K562 (cell line): ENCODE results near the gene PELI2.

Source experiments
- CHD1 ChIP-seq: fragments of 200-600 bp; sonication (generic); IDR thresholded peaks from one replicate; pipeline ENCODE4 v1.6.1; 2012; ENCODE audit warnings: mild to moderate bottlenecking, moderate library complexity, low read length, inconsistent platforms
- CTCF ChIP-seq, 3 experiments: IDR thresholded peaks in 2 of 3; conservative IDR thresholded peaks in 1 of 3; 2 replicates each; pipeline ENCODE4 v1.5.1; 2011 to 2012; ENCODE audit warnings: low read length in 3 of 3, mild to moderate bottlenecking in 3 of 3, control low read depth in 2 of 3, improper control_type of control experiment in 1 of 3, inconsistent platforms in 1 of 3, low read depth in 1 of 3, mixed read lengths in 1 of 3, moderate library complexity in 1 of 3; ENCODE audit not compliant: insufficient read depth in 2 of 3
- IRF2 ChIP-seq: sonication (generic); formaldehyde crosslinking; IDR thresholded peaks from 2 replicates; pipeline ENCODE4 v1.8.1; 2022; ENCODE audit warnings: mild to moderate bottlenecking, missing genetic modification reagents
- PHF21A ChIP-seq: fragments of 450-650 bp; IDR thresholded peaks from 2 replicates; pipeline ENCODE4 v1.6.1; 2017; ENCODE audit warnings: low read depth, borderline replicate concordance
- RERE ChIP-seq: sonication (generic); formaldehyde crosslinking; IDR thresholded peaks from 2 replicates; pipeline ENCODE4 v1.8.0; 2023; ENCODE audit warnings: missing genetic modification reagents, mild to moderate bottlenecking, borderline replicate concordance
- STAG1 ChIP-seq: sonication (generic); formaldehyde crosslinking; IDR thresholded peaks from 2 replicates; pipeline ENCODE4 v1.5.0; 2020; ENCODE audit warnings: missing genetic modification reagents, borderline replicate concordance
- ZNF121 ChIP-seq: sonication (generic); formaldehyde crosslinking; conservative IDR thresholded peaks from 2 replicates; pipeline ENCODE4 v1.8.0; 2022; ENCODE audit warnings: missing genetic modification reagents

GRCh38 chr14:56137849-56138248, 19.6 kb downstream of the PELI2 start:
- no peak for TF ChIP-seq STAG1 (CRISPR knock-in tag)
- no peak for TF ChIP-seq CTCF (IDR thresholded peaks at IDR 0.05 in 2 of 3, conservative IDR thresholded peaks at IDR 0.05 in 1 of 3; ENCODE audit: insufficient read depth in 2 of 3, low read depth in 1 of 3, low read length in 3 of 3)
- no peak for TF ChIP-seq RERE
- no peak for TF ChIP-seq PHF21A
- no peak for TF ChIP-seq ZNF121 (CRISPR knock-in tag)
- no peak for TF ChIP-seq IRF2 (CRISPR knock-in tag)
- TF ChIP-seq CHD1, result no peak
